GM21786 (cell line): Measurements from ENCODE around the gene INSIG2.

Experiments used
- ATAC-seq: cut with Tn5 transposase; IDR thresholded peaks from one replicate; pipeline ENCODE4 v1.9.1; 2021; ENCODE audit not compliant: unreplicated experiment

Gene INSIG2

DNA sequence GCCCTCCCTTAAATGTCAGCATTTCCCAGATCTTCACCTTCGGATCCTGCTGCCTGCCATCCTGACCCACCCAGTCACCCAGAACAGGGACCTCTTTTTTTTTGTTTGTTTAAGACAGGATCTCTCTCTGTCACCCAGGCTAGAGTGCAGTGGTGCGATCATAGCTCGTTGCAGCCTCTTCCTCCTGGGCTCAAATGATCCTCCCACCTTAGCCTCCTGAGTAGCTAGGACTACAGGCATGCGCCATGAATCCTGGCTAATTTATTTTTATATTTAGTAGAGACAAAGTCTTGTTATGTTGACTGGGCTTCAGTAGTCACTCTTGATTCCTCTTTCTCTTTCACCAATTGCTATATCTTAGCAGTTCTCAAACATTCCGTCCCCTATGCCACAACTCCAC, 39.0 kb downstream of the INSIG2 start:
- ATAC-seq: no peak

GRCh38 chr2:118128826-118129225, 40.6 kb downstream of the INSIG2 start:
- no peak for ATAC-seq

- no peak for ATAC-seq
Measured at GRCh38 chr2:118130385-118130784, 42.1 kb downstream of the INSIG2 start.

GRCh38 chr2:118131771-118132170, 43.5 kb downstream of the INSIG2 start:
- ATAC-seq: no peak

- ATAC-seq: no peak
Measured at GRCh38 chr2:118133916-118134315, 45.6 kb downstream of the INSIG2 start.

- ATAC-seq: no peak
Measured at GRCh38 chr2:118134650-118135049, 46.4 kb downstream of the INSIG2 start.

DNA sequence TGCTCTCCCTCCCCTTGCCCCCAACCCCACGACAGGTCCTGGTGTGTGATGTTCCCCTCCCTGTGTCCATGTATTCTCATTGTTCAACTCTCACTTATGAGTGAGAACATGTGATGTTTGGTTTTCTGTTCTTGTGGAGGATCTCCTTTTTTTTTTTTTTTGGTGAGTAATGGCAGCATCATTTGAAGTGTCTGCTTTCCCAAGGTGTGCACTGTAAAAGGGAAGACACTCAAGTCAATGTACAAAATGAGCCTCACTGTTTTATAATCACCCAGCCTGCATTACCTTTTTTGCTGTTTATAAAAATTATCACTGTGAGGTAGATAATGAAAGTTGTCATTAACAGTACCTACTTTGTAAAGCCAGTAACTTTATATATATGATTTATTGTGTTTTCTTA, 56.9 kb downstream of the INSIG2 start:
- ATAC-seq: no peak

GRCh38 chr2:118145806-118146205, 57.5 kb downstream of the INSIG2 start:
- no peak for ATAC-seq

DNA sequence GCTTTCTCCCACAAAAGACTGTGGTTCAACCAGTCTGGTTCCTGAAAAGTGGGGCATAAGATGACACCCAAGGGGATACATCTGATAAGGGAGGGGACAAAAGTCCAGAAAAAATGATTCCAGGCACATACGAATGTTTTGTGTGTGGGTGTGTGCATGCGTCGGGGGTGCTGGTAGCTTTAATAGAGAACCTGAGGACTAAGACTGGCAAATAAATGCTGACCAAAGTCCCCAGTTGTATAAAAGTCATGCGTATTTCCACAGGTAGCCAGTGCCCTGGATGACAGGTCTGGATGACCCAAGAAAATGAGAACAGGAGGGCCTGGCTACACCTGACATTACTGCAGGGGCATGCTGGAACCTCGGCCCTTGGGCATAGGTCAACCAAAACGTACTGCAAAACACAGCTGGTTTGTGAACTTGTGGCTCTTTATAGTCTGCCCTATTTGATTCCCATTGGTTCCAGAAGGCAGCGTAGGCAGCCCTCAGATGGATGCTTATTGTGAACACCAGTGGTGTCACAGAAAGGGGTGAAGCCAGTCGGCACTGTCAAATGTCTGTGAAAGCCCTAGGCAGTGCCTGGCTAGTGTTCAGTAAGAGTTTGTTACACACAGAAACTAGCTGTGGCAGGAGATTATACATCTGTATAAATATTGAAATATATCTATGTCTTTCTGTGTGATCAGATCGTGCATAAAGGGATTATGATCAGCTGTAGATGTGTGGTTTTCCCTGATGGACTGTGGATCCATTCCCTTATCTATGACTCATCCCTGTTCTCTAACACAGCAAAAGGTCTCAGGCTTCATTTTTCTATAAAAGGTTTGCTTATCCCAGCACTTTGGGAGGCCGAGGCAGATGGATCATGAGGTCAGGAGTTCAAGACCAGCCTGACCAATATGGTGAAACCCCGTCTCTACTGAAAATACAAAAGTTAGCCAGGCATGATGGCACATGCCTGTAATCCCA, 58.3 kb downstream of the INSIG2 start:
- ATAC-seq: no peak

- ATAC-seq: peak; percentile 74
Measured at GRCh38 chr2:118148133-118148532, 59.9 kb downstream of the INSIG2 start.

- no peak for ATAC-seq
Measured at GRCh38 chr2:118148809-118149208, 60.5 kb downstream of the INSIG2 start.

DNA sequence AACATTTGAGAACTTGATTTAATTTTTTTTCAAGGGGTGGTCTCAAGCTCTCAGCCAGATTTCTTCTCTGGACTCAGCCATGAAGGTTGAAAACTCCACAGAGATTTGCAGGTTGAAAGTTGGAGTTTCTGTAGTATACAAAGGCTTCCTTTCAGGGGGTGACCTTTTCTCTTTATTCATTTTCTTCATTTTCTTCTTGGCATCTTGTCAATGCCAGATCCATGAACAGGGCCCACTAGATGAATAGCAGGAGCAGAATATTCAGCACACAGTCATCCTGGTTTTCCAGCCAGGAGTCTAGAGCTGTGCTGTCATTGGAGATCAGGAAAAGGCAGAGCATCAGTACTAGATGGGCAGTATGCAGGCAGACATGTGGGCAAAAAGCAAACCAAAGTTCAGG, 62.0 kb downstream of the INSIG2 start:
- no peak for ATAC-seq

DNA sequence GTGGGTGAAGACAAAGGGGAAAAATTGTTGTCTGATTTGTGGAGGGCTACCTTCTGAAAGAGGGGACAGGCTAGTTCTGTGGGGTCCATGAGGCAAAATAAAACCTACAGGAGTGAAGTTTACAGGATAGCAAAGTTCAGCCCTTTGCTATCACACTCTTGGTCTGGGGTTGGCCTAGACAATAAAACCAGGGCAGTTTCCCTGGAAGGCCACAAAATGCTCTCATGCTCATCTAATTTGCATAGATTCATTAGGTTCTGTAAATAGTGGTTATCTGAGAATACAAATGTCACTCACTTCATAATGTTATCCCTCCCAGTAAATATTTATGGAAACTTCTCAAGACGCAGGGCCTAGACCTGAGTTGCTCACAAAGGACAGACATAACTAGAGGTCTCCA, 63.6 kb downstream of the INSIG2 start:
- no peak for ATAC-seq

DNA sequence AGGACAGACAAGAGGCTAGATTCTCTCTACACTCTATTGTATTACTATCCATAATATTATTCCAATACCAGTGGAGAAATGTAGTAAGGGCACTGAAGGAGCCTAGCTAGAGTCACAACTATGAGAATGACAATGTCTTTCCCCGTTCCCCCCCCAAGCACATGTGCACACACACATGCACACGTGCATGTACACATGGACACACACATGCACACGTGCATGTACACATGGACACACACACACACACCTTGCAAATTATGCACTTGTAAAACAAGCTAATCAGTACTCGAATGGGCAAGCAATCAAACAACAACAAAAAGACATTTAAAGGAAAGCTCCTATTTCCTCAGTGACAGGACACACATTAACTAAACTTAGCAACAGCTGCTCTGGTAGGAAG, 65.2 kb downstream of the INSIG2 start:
- ATAC-seq: no peak

DNA sequence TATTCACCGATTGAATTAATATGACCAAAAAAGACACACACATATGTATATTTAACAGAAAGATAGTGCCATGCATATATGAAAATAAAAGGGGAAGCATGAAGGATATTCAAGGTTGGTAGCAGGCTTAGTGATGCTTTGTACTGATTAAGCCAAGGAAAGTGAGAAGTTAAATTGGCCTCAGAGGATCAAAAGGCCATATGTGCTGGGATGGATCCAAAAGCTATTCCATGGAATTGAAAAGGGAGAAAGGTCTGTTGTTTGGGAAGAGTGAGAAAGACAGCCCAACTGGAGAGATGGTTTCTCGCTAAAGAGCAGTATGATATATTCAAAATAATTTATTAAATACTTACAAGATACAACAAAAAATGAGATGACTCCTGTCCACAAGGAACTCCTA, 65.9 kb downstream of the INSIG2 start:
- ATAC-seq: no peak
